Measurements from ENCODE around the gene FOXM1.

DNA sequence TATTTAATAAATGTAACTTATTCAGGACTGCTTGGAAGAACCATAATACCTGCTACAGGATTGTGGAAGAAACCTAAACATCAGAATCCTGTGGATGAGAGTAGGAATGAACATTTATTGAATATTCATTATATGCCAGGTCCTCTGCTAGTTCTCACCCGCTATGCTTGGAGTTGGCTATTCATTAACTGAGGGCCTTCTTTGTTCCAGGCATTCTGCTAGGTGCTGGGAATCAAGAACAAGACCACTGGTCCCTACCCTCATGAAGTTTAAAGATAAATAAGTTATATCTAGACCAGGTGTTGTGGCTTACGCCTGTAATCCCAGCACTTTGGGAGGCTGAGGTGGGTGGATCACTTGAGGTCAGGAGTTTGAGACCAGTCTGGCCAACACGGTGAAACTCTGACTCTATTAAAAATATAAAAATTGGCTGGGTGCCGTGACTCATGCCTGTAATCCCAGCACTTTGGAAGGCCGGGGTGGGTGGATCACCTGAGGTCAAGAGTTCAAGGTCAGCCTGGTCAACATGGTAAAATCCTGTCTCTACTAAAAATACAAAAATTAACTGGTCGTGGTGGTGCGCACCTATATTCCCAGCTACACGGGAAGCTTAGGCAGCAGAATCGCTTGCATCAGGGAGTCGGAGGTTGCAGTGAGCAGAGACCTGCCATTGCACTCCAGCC, 9.9 kb upstream of the FOXM1 start:
- TF ChIP-seq POLR2AphosphoS5 (IDR thresholded peaks at IDR 0.05) = no peak
- TF ChIP-seq CTCF (IDR thresholded peaks at IDR 0.05) = no peak
- no peak for TF ChIP-seq POLR2A (IDR thresholded peaks at IDR 0.05)

All from prostate gland (tissue), 2 donors.